Measurements from ENCODE around the gene ADGRD1.

Gene ADGRD1

DNA sequence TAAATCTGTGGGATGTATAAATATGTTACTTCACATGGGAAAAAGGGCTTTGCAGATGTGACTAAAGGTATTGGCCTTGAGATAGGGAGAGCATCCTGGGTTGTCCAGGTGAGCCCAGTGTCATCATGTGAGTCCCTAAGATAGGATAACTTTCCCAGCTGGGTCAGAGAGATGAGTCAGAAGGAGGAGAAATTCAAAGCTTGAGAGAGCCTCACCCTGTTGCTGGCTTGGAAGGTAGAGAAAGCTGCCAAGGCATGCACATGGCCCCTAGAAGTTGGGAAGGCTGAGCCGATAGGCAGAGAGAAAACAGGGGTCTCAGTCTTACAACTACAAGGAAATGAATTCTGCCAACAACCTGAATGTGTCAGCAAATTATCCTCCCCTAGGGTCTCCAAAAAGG is 213.0 kb downstream of the ADGRD1 start:
- TF ChIP-seq, protein P1, sequence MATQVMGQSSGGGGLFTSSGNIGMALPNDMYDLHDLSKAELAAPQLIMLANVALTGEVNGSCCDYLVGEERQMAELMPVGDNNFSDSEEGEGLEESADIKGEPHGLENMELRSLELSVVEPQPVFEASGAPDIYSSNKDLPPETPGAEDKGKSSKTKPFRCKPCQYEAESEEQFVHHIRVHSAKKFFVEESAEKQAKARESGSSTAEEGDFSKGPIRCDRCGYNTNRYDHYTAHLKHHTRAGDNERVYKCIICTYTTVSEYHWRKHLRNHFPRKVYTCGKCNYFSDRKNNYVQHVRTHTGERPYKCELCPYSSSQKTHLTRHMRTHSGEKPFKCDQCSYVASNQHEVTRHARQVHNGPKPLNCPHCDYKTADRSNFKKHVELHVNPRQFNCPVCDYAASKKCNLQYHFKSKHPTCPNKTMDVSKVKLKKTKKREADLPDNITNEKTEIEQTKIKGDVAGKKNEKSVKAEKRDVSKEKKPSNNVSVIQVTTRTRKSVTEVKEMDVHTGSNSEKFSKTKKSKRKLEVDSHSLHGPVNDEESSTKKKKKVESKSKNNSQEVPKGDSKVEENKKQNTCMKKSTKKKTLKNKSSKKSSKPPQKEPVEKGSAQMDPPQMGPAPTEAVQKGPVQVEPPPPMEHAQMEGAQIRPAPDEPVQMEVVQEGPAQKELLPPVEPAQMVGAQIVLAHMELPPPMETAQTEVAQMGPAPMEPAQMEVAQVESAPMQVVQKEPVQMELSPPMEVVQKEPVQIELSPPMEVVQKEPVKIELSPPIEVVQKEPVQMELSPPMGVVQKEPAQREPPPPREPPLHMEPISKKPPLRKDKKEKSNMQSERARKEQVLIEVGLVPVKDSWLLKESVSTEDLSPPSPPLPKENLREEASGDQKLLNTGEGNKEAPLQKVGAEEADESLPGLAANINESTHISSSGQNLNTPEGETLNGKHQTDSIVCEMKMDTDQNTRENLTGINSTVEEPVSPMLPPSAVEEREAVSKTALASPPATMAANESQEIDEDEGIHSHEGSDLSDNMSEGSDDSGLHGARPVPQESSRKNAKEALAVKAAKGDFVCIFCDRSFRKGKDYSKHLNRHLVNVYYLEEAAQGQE (IDR thresholded peaks at IDR 0.05; ENCODE audit: insufficient replicate concordance, low read depth), result no peak
- TF ChIP-seq SPI1 (IDR thresholded peaks at IDR 0.05; ENCODE audit: borderline replicate concordance, low read depth) (no peak), CTCF (IDR thresholded peaks at IDR 0.05; ENCODE audit: insufficient read depth, low read length) (no peak), POLR2AphosphoS5 (IDR thresholded peaks at IDR 0.05; ENCODE audit: low read depth) (no peak), GABPA (IDR thresholded peaks at IDR 0.05; ENCODE audit: low read depth) (no peak)
- Histone ChIP-seq H3K27ac (replicated peaks) (no peak overlapping the region), H3K4me3 (replicated peaks; ENCODE audit: insufficient read depth, low read length) (no peak overlapping the region), H3K27me3 (ENCODE audit: insufficient read depth, poor library complexity, severe bottlenecking) (no peaks in the 10 kb centered on the region)
- DNase-seq (ENCODE audit: low read depth in 1 of 2, low spot score in 1 of 2), result no peak

DNA sequence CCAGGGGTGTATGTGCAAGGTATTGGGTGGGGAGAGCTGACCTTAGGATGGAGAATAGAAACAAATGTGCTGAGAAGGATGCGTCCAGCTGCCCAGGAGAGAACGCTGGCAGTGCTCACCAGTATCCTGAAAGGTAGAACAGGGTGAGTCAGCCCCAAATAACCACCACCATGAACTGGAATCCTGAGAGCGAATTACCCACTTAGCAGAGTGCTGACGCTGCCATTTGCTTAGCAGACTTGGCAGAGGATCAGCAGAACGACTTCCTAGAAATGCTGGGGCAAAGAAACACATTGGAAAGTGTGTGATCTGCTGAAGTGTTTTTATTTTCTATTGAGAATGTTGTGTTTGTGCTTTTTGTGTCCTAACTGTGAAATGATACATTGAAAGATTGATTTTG is 213.6 kb downstream of the ADGRD1 start:
- no peak for TF ChIP-seq POLR2AphosphoS5 (IDR thresholded peaks at IDR 0.05; ENCODE audit: low read depth)
- no peak for TF ChIP-seq SPI1 (IDR thresholded peaks at IDR 0.05; ENCODE audit: borderline replicate concordance, low read depth)
- TF ChIP-seq GABPA (IDR thresholded peaks at IDR 0.05; ENCODE audit: low read depth), result no peak
- TF ChIP-seq, protein P1 (IDR thresholded peaks at IDR 0.05; ENCODE audit: insufficient replicate concordance, low read depth), result no peak
- no peak for TF ChIP-seq CTCF (IDR thresholded peaks at IDR 0.05; ENCODE audit: insufficient read depth, low read length)
- no peak overlapping the region for H3K4me3 ChIP-seq (replicated peaks; ENCODE audit: insufficient read depth, low read length)
- no peak for DNase-seq (ENCODE audit: low read depth in 1 of 2, low spot score in 1 of 2)
- no peaks in the 10 kb centered on the region for H3K27me3 ChIP-seq (ENCODE audit: insufficient read depth, poor library complexity, severe bottlenecking)
- no peak overlapping the region for H3K27ac ChIP-seq (replicated peaks)

DNA sequence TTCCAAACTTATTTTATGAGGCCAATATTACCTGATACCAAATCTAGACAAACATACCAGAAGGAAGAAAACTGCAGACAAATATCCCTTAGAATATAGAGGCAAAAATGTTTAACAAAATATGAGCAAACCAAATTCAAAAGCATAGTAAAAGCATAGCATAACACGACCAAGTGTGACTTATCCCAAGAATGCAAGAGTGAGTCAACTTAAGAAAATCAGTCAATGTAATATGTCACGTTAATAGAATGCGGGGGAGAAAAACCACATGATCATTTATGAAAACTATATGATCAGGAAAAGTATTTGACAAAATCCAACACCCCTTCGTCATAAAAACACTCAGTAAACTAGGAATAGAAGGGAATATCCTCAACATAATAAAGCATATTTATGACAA is 217.3 kb downstream of the ADGRD1 start:
- no peak for DNase-seq (ENCODE audit: low read depth in 1 of 2, low spot score in 1 of 2)
- no peaks in the 10 kb centered on the region for H3K27me3 ChIP-seq (ENCODE audit: insufficient read depth, poor library complexity, severe bottlenecking)
- no peak overlapping the region for H3K4me3 ChIP-seq (replicated peaks; ENCODE audit: insufficient read depth, low read length)
- TF ChIP-seq POLR2AphosphoS5 (IDR thresholded peaks at IDR 0.05; ENCODE audit: low read depth), result no peak
- TF ChIP-seq, protein P1 (IDR thresholded peaks at IDR 0.05; ENCODE audit: insufficient replicate concordance, low read depth), result no peak
- TF ChIP-seq CTCF (IDR thresholded peaks at IDR 0.05; ENCODE audit: insufficient read depth, low read length), result no peak
- TF ChIP-seq SPI1 (IDR thresholded peaks at IDR 0.05; ENCODE audit: borderline replicate concordance, low read depth), result no peak
- TF ChIP-seq GABPA (IDR thresholded peaks at IDR 0.05; ENCODE audit: low read depth), result no peak
- no peak overlapping the region for H3K27ac ChIP-seq (replicated peaks)
